Right renal pelvis (tissue), 4 donors: ENCODE measurements around the gene TRUB2. TPM values are rescaled to one million over a fixed set of nuclear protein-coding genes. Genes with fewer than 3 reads are reported as not detected.

Experiments
- DNase-seq, 4 donors: peaks; one replicate each; pipeline ENCODE4 v3.0.0-alpha.2; 2013; ENCODE audit warnings: low read depth in 4 of 4, low spot score in 3 of 4, missing footprints in 1 of 4
- polyA plus RNA-seq, 4 donors: library from polyadenylated mRNA; unstranded; fragments of 120-200 nt; gene quantifications; one replicate each; pipeline ENCODE4 v1.2.1, GENCODE V29; 2013; ENCODE audit not compliant: insufficient read length in 4 of 4

Gene TRUB2
- polyA plus RNA-seq, 4 donors: 38.9 to 42.9 (median 41.5) TPM

DNA sequence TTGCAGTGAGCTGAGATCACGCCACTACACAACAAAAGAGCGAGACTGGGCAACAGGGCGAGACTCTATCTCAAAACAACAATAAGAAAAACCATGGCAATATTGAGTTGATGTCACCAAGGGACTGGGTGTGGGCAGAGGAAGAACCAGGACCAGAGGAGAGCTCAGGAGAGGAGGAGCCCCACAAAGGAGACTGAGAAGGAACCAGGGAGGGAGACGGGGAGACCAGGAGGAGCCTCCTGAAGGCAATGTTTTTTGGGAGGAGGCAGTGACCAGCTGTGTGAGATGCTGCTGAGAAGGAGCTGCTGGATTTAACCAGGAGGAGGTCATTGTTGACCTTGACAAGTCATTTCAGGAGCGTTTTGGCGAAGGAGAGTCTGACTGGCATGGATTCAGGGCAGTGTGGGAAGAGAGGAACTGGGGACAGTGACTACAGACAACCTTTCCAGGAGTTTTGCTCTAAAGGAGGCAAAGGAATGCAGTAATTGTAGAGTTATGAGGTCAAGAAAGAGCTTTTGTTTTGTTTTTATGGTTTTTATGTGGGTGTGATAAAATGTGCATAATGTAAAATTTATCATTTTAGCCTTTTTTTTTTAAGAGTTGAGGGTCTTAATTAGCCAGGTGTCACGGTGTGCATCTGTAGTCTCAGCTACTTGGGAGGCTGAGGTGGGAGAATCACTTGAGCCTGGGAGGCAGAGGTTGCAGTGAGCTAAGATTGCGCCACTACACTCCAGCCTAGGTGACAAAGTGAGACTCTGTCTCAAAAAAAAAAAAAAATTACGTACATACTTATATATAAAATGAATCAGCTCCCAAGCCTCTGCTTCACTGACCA, 17.9 kb downstream of the TRUB2 start:
- no peak for DNase-seq

DNA sequence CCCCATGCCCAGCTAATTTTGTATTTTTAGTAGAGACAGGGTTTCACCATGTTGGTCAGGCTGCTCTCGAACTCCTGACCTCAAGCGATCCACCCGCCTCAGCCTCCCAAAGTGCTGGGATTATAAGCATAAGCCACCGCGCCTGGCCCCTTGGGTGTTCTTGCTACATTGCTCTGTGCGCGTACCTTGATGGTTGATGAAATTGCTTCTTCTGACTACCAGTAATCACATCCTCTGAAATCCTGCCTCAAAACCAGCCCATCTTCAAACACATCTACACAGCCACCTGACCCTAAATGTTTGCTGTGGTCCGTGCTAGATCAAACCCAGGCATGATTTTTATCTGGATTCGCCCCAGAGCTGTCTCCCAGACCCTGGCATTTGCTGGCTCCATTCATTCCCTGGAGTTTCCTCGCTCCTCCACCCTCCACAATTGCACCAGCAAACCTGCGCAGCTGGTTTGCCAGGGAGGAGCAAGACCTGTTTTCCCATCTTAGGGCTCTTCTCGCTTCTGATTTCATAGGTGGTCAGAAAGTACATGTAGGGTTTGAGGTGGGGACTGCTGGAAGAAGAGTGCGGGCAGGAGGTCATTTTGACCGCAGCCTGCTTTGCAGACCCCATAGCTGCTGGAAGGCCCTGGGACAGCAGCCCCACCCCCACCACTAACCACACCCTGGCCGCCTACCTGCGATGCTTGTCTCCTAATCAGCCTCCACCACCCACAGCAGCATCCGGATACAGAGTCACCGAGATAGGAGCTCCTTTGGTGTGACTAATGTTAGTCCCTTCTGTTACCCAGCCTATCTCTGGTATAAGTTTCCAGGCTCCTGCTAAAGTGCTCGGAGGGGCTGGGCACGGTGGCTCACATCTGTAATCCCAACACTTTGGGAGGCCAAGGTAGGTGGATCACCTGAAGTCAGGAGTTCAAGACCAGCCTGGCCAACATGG, 23.4 kb downstream of the TRUB2 start:
- DNase-seq: no peak

DNA sequence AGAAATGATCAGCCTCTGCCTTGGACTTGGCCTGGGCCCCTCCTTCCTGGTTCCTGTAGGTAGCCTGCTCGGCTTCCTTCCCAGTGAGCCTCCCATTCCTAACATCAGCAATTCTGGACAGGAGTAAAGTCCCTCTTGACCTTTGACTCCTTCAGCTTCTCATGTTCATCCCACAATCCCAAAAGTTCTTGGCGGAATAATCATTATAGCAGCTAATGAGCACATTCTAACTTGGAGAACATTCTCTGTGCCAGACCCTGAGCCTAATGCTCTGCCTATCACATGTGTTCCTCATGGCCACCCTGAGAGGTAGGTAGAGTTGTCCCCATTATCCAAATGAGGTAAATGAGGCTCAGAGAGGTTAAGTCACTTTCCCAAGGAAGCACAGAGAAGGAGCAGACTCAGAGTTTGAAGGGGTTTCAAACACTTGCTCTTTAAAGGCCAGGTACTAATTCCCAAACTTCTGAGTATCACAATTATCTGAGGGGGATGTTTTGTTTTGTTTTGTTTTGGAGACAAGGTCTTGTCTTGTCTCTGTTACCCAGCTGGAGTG, 24.9 kb downstream of the TRUB2 start:
- no peak for DNase-seq

DNA sequence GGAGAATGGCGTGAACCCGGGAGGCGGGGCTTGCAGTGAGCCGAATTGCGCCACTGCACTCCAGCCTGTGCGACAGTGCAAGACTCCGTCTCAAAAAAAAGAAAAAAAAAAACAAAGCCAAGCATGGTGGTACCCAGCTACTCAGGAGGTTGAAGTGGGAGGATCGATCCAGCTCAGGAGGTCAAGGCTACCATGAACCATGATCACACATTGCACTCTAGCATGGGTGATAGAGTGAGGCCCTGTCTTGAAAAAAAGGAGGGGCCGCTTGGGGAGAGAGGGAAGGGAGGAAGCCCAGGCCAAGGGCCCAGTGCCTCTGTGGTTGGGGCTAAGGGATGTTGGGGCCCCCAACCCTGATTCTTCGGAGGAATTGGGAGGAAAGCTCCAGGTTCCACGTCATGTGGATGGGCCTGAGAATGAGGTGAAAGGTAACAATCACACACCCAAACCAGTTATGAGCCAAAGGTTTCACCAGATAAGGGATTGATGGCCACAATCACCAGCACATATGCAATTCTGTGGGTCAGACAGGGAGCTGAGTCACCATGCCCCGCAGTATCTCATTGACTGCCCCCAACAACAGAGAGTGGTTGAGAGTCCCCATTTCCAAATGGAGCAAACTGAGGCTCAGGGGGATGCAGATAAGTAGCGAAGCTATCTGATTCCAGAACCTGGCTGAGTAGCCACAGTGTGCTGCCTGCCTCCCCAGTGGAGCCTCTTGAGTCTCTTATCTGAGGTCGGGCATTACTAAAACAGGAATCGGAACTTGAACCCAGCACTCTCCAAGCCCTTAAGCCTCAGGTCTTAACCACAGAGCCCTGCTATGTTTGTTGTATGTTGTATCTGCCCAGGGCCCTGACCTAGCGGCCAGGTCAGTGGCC, 25.7 kb downstream of the TRUB2 start:
- DNase-seq: no peak

DNA sequence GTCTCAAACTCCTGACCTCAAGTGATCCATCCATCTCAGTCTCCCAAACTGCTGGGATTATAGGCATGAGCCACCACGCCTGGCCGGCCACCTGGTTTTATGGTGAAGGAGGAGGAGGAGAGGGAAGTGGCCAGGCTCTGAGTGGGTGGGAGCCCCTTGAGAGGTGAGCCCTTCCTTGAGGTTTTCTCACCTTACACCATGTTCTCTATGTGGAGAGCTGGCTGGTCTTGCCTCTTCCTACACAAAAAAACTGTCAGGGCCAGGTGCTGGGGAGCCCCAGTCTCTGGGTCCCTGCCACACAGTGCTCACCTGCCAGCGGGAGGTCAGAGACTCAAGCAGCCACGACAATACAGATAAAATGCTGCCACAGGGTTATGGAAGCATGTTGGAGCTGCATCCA, 28.1 kb downstream of the TRUB2 start:
- no peak for DNase-seq

DNA sequence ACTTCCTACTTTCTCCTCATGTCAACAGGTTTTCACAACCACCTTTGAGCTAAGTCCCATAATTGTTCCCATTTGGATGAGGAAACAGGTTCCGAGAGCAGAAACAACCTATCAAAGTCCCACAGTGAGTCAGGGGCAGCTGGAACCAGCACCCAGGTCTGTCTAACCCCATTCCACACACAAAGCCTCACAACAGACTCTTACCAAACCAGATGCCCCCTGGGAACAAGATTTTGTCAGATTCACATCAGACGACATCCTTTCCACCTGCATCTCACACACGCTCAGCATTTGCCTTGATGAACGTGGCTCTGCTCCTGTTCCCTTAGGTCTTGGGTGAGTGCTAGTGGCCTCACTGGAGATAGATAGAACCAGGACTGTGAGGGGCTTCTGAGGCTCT, 29.2 kb downstream of the TRUB2 start:
- no peak for DNase-seq

DNA sequence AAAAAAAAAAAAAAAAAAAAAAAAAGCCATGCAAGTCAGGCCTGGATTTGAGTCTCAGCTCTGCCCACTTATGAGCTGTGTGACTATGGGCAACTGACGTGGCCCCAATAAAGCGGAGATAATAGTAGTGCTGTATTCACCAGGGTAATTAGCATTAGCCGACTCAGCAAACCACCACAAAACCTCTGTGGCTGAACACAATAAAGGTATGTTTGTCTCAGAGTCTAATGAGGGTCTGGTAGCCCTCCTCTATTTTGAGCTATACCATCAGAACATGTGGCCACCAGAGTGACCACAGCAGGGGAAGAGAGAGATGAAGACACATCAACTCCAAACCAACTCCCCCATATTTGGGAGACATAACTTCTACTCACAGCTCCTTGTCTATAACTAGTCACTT, 30.2 kb downstream of the TRUB2 start:
- DNase-seq: no peak

DNA sequence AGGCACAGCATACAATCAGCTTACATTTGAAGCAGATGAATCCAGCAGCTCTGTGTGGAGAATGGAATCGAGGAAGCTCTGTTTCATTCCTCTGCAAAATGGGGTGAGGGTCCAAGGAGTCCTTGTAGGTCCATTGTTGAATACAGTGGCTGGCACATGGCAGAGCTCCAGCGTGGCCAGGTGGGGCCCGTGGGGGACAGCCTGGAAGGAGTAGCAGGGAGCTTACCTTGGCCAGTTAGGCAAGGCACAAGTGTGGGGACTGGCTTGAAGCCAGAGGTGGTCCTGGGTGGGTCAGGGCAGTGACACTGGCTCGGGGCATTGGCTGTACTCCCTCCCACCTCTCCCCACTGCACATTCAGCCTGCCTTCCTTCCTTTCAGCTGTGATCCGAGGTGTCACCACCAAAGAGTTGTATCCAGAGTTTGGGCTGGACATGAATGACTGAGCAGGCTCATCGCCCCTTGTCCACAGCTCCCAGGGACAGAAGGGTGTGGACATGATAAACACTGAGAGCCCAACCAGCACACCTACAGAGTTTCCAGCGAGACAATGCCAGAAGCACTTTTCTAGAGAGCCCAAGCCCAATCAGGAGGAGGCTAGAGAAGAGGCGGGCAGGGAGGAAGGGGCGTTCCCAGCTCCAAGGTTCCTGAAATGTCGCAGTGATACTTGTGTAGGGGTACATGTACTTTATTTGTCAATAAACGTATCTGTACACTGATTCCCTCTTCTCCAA, 33.8 kb downstream of the TRUB2 start:
- no peak for DNase-seq

DNA sequence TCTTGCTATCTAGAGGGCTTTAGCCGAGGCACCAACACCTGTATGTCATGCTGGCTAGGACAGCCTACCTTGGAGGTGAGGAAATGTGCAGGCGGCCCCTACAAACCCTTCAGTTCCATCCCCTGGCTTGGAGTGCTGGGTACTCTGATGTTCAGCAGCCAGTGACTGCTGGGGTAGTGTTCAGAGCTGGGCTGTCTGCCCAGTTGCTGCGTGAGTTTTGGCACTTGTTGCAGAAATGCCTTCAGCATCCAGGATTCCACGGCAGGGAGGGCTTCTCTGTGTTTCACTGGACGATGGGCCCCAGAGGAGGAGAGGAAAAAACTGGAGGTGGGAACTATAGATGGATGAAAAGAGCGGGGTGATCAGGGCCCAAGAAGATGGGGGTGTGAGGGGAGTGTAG, 35.8 kb downstream of the TRUB2 start:
- no peak for DNase-seq

DNA sequence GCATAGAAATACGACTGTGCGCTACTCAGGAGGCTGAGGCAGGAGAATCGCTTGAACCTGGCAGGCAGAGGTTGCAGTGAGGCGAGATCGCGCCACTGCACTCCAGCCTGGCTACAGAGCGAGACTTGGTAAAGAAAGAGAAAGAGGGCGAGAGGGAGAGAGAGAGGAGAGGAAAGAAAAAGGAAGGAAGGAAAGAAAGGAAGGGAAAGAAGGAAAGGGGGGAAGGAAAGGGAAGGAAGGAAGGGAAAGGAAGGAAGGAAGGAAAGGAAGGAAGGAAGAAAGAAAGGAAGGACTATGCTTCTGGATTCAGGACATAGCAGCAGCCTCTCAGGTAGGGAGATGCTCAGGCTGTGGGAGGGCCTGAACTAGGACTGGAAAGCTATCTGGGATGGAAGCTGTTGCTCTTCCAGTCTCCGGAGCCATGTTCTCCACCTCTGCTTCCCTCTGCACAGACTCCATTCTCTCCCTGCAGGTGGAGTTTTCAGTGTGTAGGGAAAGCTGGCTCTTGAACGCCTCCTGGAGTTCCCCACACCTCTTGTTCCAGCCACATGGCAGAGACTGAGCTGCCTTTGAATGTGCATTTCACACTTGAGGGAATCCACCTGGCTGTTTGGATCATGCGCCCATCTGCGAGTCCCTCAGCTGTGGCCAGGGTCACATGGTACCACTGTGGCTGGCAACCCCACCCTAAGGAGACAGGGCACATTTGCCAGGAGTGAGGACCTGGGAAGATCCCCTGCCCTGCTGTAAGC, 37.0 kb downstream of the TRUB2 start:
- peak in 1 of 4 donors; percentile 16 for DNase-seq

DNA sequence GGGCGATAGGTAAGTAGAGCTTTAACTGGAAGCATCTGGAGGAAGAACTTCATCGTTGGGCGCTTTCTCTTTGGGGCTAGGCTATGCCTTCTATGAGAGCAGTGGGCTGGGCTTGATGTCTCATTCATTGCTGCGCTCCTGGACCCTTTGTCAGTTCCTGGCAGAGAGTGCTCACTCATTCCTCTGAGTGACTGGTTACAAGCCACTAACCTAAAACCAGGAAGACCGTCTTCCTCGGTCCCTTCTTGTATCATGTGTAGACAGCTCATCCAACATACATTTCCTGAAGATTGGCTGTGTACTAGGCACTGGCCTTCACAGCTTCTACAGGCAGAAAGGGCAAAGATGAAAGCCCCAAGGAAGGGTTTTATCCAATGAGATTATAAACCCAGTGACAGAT, 39.7 kb downstream of the TRUB2 start:
- no peak for DNase-seq

DNA sequence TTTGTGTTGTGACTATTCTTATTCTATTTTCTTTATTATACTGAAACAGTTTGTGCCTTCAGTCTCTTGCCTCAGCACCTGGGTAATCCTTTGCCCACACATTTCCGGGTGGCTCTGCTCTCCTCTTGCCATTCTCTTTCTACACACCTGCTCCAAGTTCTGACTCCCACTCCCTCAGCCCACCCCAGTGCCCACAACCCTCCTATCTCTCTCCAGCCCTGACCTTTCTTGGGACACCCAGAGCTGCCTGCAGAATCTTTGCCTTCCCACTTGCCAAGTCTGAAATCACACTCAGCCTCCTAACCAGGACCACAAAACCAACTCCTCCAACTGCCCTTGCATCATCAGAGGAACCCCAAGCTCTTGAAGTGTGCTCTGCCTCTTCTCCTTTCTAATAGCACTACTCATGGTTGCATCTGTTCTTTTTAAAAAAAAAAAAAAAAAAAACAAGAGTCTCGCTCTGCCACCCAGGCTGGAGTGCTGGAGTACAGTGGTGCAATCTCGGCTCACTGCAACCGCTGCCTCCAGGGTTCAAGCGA, 42.1 kb downstream of the TRUB2 start:
- no peak for DNase-seq

DNA sequence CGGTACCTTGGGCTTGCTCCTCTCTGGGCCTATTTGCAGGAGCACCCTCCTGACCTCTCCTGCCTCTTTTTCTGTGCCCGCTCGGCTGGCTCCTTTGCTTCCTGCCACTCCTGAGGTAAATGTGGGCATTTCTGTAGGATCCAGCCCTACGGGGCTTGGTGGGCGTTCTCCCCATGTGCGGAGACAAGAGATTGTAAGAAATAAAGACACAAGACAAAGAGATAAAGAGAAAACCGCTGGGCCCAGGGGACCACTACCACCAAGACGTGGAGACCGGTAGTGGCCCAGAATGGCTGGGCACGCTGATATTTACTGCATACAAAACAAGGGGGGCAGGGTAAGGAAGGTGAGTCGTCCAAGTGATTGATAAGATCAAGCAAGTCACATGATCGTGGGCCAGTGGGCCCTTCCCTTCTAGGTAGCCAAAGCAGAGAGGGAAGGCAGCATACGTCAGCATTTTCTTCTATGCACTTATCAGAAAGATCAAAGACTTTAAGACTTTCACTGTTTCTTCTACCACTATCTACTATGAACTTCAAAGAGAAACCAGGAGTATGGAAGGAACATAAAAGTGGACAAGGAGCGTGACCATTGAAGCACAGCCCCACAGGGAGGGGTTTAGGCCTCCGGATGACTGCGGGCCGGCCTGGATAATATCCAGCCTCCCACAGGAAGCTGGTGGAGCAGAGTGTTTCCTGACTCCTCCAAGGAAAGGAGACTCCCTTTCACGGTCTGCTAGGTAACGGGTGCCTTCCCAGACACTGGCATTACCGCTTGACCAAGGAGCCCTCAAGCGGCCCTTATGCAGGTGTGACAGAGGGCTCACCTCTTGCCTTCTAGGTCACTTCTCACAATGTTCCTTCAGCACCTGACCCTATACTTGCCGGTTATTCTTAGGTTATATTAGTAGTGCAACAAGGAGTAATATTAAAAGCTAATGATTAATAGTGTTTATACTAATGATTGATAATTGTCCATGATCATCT, 42.9 kb downstream of the TRUB2 start:
- DNase-seq: peak in 1 of 4 donors; percentile 14

DNA sequence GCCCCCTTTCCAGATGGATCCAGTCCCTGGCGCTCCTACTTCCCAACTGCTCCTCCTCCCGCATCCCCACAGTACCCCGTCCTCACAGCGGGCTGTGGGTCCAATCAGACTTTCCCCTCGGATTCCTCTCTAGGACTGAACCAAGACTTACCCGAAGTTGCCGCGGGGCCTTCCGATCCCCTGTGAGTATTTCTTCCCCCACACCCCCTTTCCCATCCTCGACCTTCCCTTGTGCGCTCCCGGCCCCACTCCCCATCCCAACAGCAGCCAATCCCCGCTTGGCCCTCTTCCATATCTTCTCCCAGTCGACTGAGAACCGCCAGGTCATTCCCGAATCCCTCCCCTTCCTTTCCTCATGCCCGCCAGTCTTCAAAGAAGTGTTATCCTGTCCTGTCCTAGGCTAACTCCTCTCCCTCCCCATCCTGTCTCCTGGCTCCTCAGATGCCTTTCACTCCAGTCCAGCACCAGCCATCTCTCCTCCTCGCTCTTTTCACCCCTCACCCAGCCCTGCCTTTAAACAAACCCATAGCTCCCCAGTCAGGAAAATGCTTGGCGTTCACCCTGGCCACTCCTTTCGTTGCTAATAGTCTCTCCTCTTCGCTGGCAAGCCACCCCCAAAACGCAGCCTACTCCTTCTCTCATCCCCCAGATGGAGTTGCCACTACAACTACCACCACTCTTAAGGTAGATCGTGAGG, 45.5 kb downstream of the TRUB2 start:
- DNase-seq: peak in 1 of 4 donors; percentile 41

DNA sequence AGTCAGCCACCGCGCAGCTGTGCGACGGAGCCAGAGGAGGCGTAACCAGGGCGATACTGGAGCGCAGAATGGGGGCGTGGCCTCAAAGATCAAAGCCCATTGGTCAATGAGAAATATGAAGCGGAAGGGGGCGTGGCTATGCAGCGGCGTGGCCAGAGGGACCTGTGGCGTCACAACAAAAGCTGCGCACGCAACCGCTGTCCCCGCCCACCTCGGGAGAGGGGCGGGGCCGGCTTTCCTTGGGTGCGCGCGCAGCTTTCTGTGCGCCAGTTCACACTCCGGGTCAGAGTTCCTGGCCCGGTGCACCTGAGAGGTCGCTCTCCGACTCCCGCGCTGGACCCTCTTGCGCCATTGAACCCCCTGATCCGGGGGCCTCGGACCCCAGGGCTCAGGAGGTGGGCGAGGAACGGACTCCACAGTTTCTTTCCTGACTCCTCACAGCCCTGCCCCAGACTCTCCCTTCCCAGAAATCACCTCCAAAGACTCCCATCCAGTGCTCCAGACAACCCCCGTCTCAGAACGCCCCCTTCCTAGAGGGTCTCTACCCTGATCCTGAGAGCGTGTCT, 46.2 kb downstream of the TRUB2 start, which contains the start of gene SWI5:
TSS of gene SWI5 (plus strand) at position 269 of the 566 bp plus-strand sequence.
- peak; percentile 99 to 100 (median 100) for DNase-seq
